Glutamatergic neuron (in vitro differentiated cells): Measurements from ENCODE around the gene ABR. TPM values are rescaled to one million over a fixed set of nuclear protein-coding genes. Genes with fewer than 3 reads are reported as not detected.

Experiments used
- DNase-seq: peaks from one replicate; pipeline ENCODE4 v3.0.0; 2022
- H3K27ac Mint-ChIP-seq: one replicate; pipeline ENCODE4 v1.8.0; 2020; ENCODE audit warnings: mild to moderate bottlenecking, mixed read lengths, inconsistent platforms; ENCODE audit not compliant: unreplicated experiment
- H3K27me3 Mint-ChIP-seq: one replicate; pipeline ENCODE4 v1.8.0; 2020; ENCODE audit warnings: mild to moderate bottlenecking, moderate library complexity, mixed read lengths, inconsistent platforms; ENCODE audit not compliant: unreplicated experiment
- H3K36me3 Mint-ChIP-seq: one replicate; pipeline ENCODE4 v1.8.0; 2020; ENCODE audit warnings: mild to moderate bottlenecking, mixed read lengths, inconsistent platforms; ENCODE audit not compliant: unreplicated experiment
- H3K4me1 Mint-ChIP-seq: one replicate; pipeline ENCODE4 v1.8.0; 2020; ENCODE audit warnings: mild to moderate bottlenecking, low read depth, mixed read lengths, inconsistent platforms; ENCODE audit not compliant: unreplicated experiment
- H3K4me3 Mint-ChIP-seq: one replicate; pipeline ENCODE4 v1.8.0; 2020; ENCODE audit warnings: mild to moderate bottlenecking, mixed read lengths, inconsistent platforms; ENCODE audit not compliant: unreplicated experiment
- H3K9me3 Mint-ChIP-seq: one replicate; pipeline ENCODE4 v1.8.0; 2020; ENCODE audit warnings: mild to moderate bottlenecking, moderate library complexity, mixed read lengths, inconsistent platforms; ENCODE audit not compliant: unreplicated experiment
- total RNA-seq: library from RNA; stranded (reverse); fragmentation: NEBNext Ultra II Directional; extraction: Animal tissue kit (Norgen Biotek cat#: 25700); gene quantifications from one replicate; pipeline ENCODE4 v1.2.1, GENCODE V29; 2021; ENCODE audit not compliant: unreplicated experiment
- TF ChIP-seq, protein P1 (sequence below): fragments of 200-600 bp; sonication (generic); IDR thresholded peaks from one replicate; pipeline ENCODE4 v1.5.0; 2021; ENCODE audit not compliant: partially characterized antibody, unreplicated experiment

ABR gene
- total RNA-seq, 1 donor from 2014 or later = 219 TPM

- Mint-ChIP-seq H3K27ac (no peak overlapping the region), H3K9me3 (peaks cover 6% of the 10 kb centered on the region), H3K36me3 (no peaks in the 10 kb centered on the region), H3K4me1 (peaks cover 14% of the 10 kb centered on the region), H3K27me3 (peaks cover 2% of the 10 kb centered on the region), H3K4me3 (peak overlapping the region; percentile 34)
- peak; percentile 90 for DNase-seq
- TF ChIP-seq, protein P1, sequence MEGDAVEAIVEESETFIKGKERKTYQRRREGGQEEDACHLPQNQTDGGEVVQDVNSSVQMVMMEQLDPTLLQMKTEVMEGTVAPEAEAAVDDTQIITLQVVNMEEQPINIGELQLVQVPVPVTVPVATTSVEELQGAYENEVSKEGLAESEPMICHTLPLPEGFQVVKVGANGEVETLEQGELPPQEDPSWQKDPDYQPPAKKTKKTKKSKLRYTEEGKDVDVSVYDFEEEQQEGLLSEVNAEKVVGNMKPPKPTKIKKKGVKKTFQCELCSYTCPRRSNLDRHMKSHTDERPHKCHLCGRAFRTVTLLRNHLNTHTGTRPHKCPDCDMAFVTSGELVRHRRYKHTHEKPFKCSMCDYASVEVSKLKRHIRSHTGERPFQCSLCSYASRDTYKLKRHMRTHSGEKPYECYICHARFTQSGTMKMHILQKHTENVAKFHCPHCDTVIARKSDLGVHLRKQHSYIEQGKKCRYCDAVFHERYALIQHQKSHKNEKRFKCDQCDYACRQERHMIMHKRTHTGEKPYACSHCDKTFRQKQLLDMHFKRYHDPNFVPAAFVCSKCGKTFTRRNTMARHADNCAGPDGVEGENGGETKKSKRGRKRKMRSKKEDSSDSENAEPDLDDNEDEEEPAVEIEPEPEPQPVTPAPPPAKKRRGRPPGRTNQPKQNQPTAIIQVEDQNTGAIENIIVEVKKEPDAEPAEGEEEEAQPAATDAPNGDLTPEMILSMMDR = peak; percentile 92
These were observed 7.4 kb upstream of the ABR start for GRCh38 chr17:1186923-1187771.

- peak overlapping the region; percentile 34 for H3K4me3 Mint-ChIP-seq
- H3K27ac Mint-ChIP-seq = no peak overlapping the region
- no peak for DNase-seq
- H3K27me3 Mint-ChIP-seq = peaks cover 2% of the 10 kb centered on the region
- H3K4me1 Mint-ChIP-seq = peaks cover 19% of the 10 kb centered on the region
- peaks cover 6% of the 10 kb centered on the region for H3K9me3 Mint-ChIP-seq
- H3K36me3 Mint-ChIP-seq = no peaks in the 10 kb centered on the region
- TF ChIP-seq, protein P1 = no peak
These were observed 6.5 kb upstream of the ABR start for GRCh38 chr17:1186214-1186820.

GRCh38 chr17:1183171-1183873 is 3.5 kb upstream of the ABR start:
- Mint-ChIP-seq H3K9me3 (peaks cover 7% of the 10 kb centered on the region), H3K36me3 (no peaks in the 10 kb centered on the region), H3K4me3 (no peak overlapping the region), H3K4me1 (peaks cover 21% of the 10 kb centered on the region), H3K27me3 (peaks cover 5% of the 10 kb centered on the region), H3K27ac (no peak overlapping the region)
- no peak for DNase-seq
- TF ChIP-seq, protein P1 = no peak

- no peak for DNase-seq
- H3K27me3 Mint-ChIP-seq = peaks cover 7% of the 10 kb centered on the region
- TF ChIP-seq, protein P1 = no peak
- no peak overlapping the region for H3K27ac Mint-ChIP-seq
- peaks cover 9% of the 10 kb centered on the region for H3K9me3 Mint-ChIP-seq
- no peaks in the 10 kb centered on the region for H3K36me3 Mint-ChIP-seq
- H3K4me3 Mint-ChIP-seq = no peak overlapping the region
- peaks cover 23% of the 10 kb centered on the region for H3K4me1 Mint-ChIP-seq
These were observed 3.0 kb upstream of the ABR start for GRCh38 chr17:1182811-1183170.
